Measurements from ENCODE around the gene B4GAT1. TPM values are rescaled to one million over a fixed set of nuclear protein-coding genes. Genes with fewer than 3 reads are reported as not detected.

B4GAT1 gene
- total and polyA plus RNA-seq, 2 of the 4 experiments (the other 2 are of a cell fraction): 10.6 to 18.4 TPM

GRCh38 chr11:66365711-66366619 lies 18.5 kb upstream of the B4GAT1 start:
- BruUV-seq (replicated peaks): no TSS peak
- no peak overlapping the region for H2AK9ac ChIP-seq (replicated peaks; ENCODE audit: low read depth, low read length, poor library complexity)
- H3K27ac ChIP-seq (ENCODE audit: insufficient read depth, low read length): no peak overlapping the region
- no peaks in the 10 kb centered on the region for H3K36me3 ChIP-seq (ENCODE audit: control insufficient read depth, insufficient read depth, low read length)
- H3K18ac ChIP-seq (ENCODE audit: low read depth, low read length): no peak overlapping the region
- no peaks in the 10 kb centered on the region for H3K9me3 ChIP-seq (ENCODE audit: control insufficient read depth, insufficient read depth, low read length)
- no peak overlapping the region for H3K56ac ChIP-seq (ENCODE audit: extremely low read depth, insufficient read depth, low read length)
- in situ Hi-C loops (cut with MboI; ENCODE audit: low sequenced_read_pairs): no loop called here
- CTCF ChIA-PET: no interaction called here
- intact Hi-C loops (cut with micrococcal nuclease): no loop called here
- no peak overlapping the region for H3K4me2 ChIP-seq (ENCODE audit: low read depth, low read length)
- WGBS, 2 experiments (ENCODE audit: extremely low coverage in 2 of 2, insufficient read length in 1 of 2): 41% methylated on average over 4 of the region's 14 CpGs; no CpG with 5 or more reads in 1 of the 2 experiments
- peaks cover 2% of the 10 kb centered on the region; the same call in 1 of the 2 replicates for H3K27me3 ChIP-seq (ENCODE audit: control insufficient read depth, insufficient read depth, low read length)
- peaks cover 5% of the 10 kb centered on the region for H3K4me1 ChIP-seq (ENCODE audit: control insufficient read depth, insufficient read depth, low read length)
- H3K4me3 ChIP-seq (ENCODE audit: insufficient read depth, low read depth, low read length): no peak overlapping the region
- POLR2A ChIA-PET (ENCODE audit: unreplicated experiment): no interaction called here
- H2BK15ac ChIP-seq (ENCODE audit: low read depth, low read length): no peak overlapping the region
- peaks cover 7% of the 10 kb centered on the region; the same call in 1 of the 2 replicates for H3K9me1 ChIP-seq (ENCODE audit: insufficient read depth, low read length)
- no peak overlapping the region for H4K91ac ChIP-seq (ENCODE audit: insufficient read depth, low read depth, low read length)
- dilution Hi-C loops (cut with HindIII; ENCODE audit: low sequenced_read_pairs, unreplicated experiment): no loop called here
- no peak overlapping the region for H3K4ac ChIP-seq (ENCODE audit: low read depth, low read length)
- H3K9ac ChIP-seq (ENCODE audit: low read depth, low read length): no peak overlapping the region
- peak overlapping the region; percentile 40 for H2AFZ ChIP-seq (replicated peaks; ENCODE audit: low read length, poor library complexity)
- H3K14ac ChIP-seq (replicated peaks; ENCODE audit: low read depth, low read length): no peak overlapping the region
- H3K23ac ChIP-seq (ENCODE audit: low read depth, low read length): no peak overlapping the region
- no peak overlapping the region for H4K5ac ChIP-seq (ENCODE audit: low read depth, low read length)
- no peak overlapping the region for H2AK5ac ChIP-seq (ENCODE audit: low read depth, low read length)
- H2BK5ac ChIP-seq (ENCODE audit: low read depth, low read length, poor library complexity, severe bottlenecking): no peak overlapping the region
- ATAC-seq (ENCODE audit: low read depth) (no peak), DNase-seq (no peak)
- H4K8ac ChIP-seq (ENCODE audit: low read depth in 2 of 2, low read length in 2 of 2): no peak overlapping the region
- H2BK20ac ChIP-seq (ENCODE audit: low read depth, low read length): no peak overlapping the region
- H4K20me1 ChIP-seq (ENCODE audit: insufficient read depth, low read length): peaks cover 6% of the 10 kb centered on the region; the same call in 1 of the 2 replicates
- no peak overlapping the region for H2BK120ac ChIP-seq (ENCODE audit: low read depth, low read length)
- no peaks in the 10 kb centered on the region for H3K79me1 ChIP-seq (ENCODE audit: low read depth in 1 of 2, low read length in 2 of 2)
- TF ChIP-seq RAD21 (IDR thresholded peaks at IDR 0.05; ENCODE audit: low read length) (no peak), MAZ (IDR thresholded peaks at IDR 0.05; ENCODE audit: borderline replicate concordance, low read depth, low read length) (no peak), MXI1 (IDR thresholded peaks at IDR 0.05; ENCODE audit: borderline replicate concordance, low read depth, low read length) (no peak), POLR2A (IDR thresholded peaks at IDR 0.05; ENCODE audit: low read depth, low read length) (no peak), BHLHE40 (IDR thresholded peaks at IDR 0.05; ENCODE audit: low read depth, low read length) (no peak), MAFK (IDR thresholded peaks at IDR 0.05; ENCODE audit: low read depth, low read length) (no peak), FOS (IDR thresholded peaks at IDR 0.05; ENCODE audit: low read depth, low read length) (no peak), CEBPB (IDR thresholded peaks at IDR 0.05; ENCODE audit: low read depth, low read length) (no peak), CHD1 (IDR thresholded peaks at IDR 0.05; ENCODE audit: low read depth, low read length) (no peak), RCOR1 (IDR thresholded peaks at IDR 0.05; ENCODE audit: insufficient replicate concordance, low read length) (no peak), RFX5 (IDR thresholded peaks at IDR 0.05; ENCODE audit: low read depth, low read length) (no peak), NFE2L2 (IDR thresholded peaks at IDR 0.05; ENCODE audit: low read depth, low read length) (no peak), CTCF (conservative IDR thresholded peaks at IDR 0.05; ENCODE audit: low read depth, low read length) (no peak)
- TF ChIP-seq, protein P1, sequence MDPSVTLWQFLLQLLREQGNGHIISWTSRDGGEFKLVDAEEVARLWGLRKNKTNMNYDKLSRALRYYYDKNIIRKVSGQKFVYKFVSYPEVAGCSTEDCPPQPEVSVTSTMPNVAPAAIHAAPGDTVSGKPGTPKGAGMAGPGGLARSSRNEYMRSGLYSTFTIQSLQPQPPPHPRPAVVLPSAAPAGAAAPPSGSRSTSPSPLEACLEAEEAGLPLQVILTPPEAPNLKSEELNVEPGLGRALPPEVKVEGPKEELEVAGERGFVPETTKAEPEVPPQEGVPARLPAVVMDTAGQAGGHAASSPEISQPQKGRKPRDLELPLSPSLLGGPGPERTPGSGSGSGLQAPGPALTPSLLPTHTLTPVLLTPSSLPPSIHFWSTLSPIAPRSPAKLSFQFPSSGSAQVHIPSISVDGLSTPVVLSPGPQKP (IDR thresholded peaks at IDR 0.05; ENCODE audit: borderline replicate concordance, low read depth, low read length): no peak
- TF ChIP-seq, protein P2, sequence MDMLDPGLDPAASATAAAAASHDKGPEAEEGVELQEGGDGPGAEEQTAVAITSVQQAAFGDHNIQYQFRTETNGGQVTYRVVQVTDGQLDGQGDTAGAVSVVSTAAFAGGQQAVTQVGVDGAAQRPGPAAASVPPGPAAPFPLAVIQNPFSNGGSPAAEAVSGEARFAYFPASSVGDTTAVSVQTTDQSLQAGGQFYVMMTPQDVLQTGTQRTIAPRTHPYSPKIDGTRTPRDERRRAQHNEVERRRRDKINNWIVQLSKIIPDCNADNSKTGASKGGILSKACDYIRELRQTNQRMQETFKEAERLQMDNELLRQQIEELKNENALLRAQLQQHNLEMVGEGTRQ (IDR thresholded peaks at IDR 0.05; ENCODE audit: low read depth, low read length): no peak
